ENCODE measurements around the gene CNOT6. TPM values are rescaled to one million over a fixed set of nuclear protein-coding genes. Genes with fewer than 3 reads are reported as not detected.

The CNOT6 gene
- total RNA-seq, 1 experiment from 2014 or later, result 60.9 TPM

- POLR2A ChIA-PET (ENCODE audit: low non-redundant PET), result no interaction called here
- Histone ChIP-seq H3K36me3 (ENCODE audit: insufficient read depth, low read length, poor library complexity, severe bottlenecking) (no peaks in the 10 kb centered on the region), H3K27ac (ENCODE audit: low read depth, low read length, poor library complexity, severe bottlenecking) (no peak overlapping the region), H3K27me3 (replicated peaks; ENCODE audit: insufficient read depth, low read depth, low read length, poor library complexity) (no peaks in the 10 kb centered on the region), H3K4me3 (ENCODE audit: low read depth, low read length, poor library complexity, severe bottlenecking) (no peak overlapping the region), H3K4me1 (ENCODE audit: insufficient read depth, low read length, poor library complexity, severe bottlenecking) (no peaks in the 10 kb centered on the region), H3K9me3 (ENCODE audit: low read depth, low read length, poor library complexity, severe bottlenecking) (no peaks in the 10 kb centered on the region)
- intact Hi-C loops (cut with micrococcal nuclease; ENCODE audit: unreplicated experiment), result no loop called here
- DNase-seq (ENCODE audit: low spot score), result no peak
- no TSS peak for BruUV-seq (replicated peaks)
- CTCF ChIA-PET, result interaction anchor here (1.0 kb wide), 1 partner anchor 10 kb away, joined by 3 read pairs; no protein-coding TSS in a partner anchor
- TF ChIP-seq EZH2 (IDR thresholded peaks at IDR 0.05; ENCODE audit: borderline replicate concordance, low read depth, low read length, poor library complexity, severe bottlenecking) (no peak), CTCF (conservative IDR thresholded peaks at IDR 0.05; ENCODE audit: low read depth, low read length) (no peak)
Observed at GRCh38 chr5:180461303-180461702, 32.9 kb upstream of the CNOT6 start.

- no peak for DNase-seq (ENCODE audit: low spot score)
- H3K4me1 ChIP-seq (ENCODE audit: insufficient read depth, low read length, poor library complexity, severe bottlenecking), result no peaks in the 10 kb centered on the region
- H3K9me3 ChIP-seq (ENCODE audit: low read depth, low read length, poor library complexity, severe bottlenecking), result no peaks in the 10 kb centered on the region
- H3K27me3 ChIP-seq (replicated peaks; ENCODE audit: insufficient read depth, low read depth, low read length, poor library complexity), result no peaks in the 10 kb centered on the region
- BruUV-seq (replicated peaks), result no TSS peak
- TF ChIP-seq EZH2 (IDR thresholded peaks at IDR 0.05; ENCODE audit: borderline replicate concordance, low read depth, low read length, poor library complexity, severe bottlenecking) (no peak), CTCF (conservative IDR thresholded peaks at IDR 0.05; ENCODE audit: low read depth, low read length) (no peak)
- no peak overlapping the region for H3K4me3 ChIP-seq (ENCODE audit: low read depth, low read length, poor library complexity, severe bottlenecking)
- H3K36me3 ChIP-seq (ENCODE audit: insufficient read depth, low read length, poor library complexity, severe bottlenecking), result no peaks in the 10 kb centered on the region
- ChIA-PET CTCF (interaction anchor here (0.7 kb wide), 1 partner anchor 9 kb away, joined by 3 read pairs; no protein-coding TSS in a partner anchor), POLR2A (ENCODE audit: low non-redundant PET) (no interaction called here)
- no peak overlapping the region for H3K27ac ChIP-seq (ENCODE audit: low read depth, low read length, poor library complexity, severe bottlenecking)
- intact Hi-C loops (cut with micrococcal nuclease; ENCODE audit: unreplicated experiment), result no loop called here
Observed at GRCh38 chr5:180463216-180463900, 30.8 kb upstream of the CNOT6 start.

- no peak for TF ChIP-seq EZH2 (IDR thresholded peaks at IDR 0.05; ENCODE audit: borderline replicate concordance, low read depth, low read length, poor library complexity, severe bottlenecking)
- no peak for TF ChIP-seq CTCF (conservative IDR thresholded peaks at IDR 0.05; ENCODE audit: low read depth, low read length)
- Histone ChIP-seq H3K9me3 (ENCODE audit: low read depth, low read length, poor library complexity, severe bottlenecking) (no peaks in the 10 kb centered on the region), H3K4me3 (ENCODE audit: low read depth, low read length, poor library complexity, severe bottlenecking) (no peak overlapping the region), H3K27me3 (replicated peaks; ENCODE audit: insufficient read depth, low read depth, low read length, poor library complexity) (no peaks in the 10 kb centered on the region), H3K4me1 (ENCODE audit: insufficient read depth, low read length, poor library complexity, severe bottlenecking) (no peaks in the 10 kb centered on the region), H3K27ac (ENCODE audit: low read depth, low read length, poor library complexity, severe bottlenecking) (no peak overlapping the region), H3K36me3 (ENCODE audit: insufficient read depth, low read length, poor library complexity, severe bottlenecking) (no peaks in the 10 kb centered on the region)
- intact Hi-C loops (cut with micrococcal nuclease; ENCODE audit: unreplicated experiment), result no loop called here
- ChIA-PET CTCF (interaction anchor here (0.7 kb wide), 1 partner anchor 9 kb away, joined by 3 read pairs; no protein-coding TSS in a partner anchor), POLR2A (ENCODE audit: low non-redundant PET) (no interaction called here)
- no TSS peak for BruUV-seq (replicated peaks)
- no peak for DNase-seq (ENCODE audit: low spot score)
Observed at GRCh38 chr5:180463916-180464602, 30.1 kb upstream of the CNOT6 start.
